Liver (tissue), 3 donors: ENCODE measurements around the gene ILF2.
A peak's percentile ranks its signal among the peaks of the same experiment; 100 is the strongest.

ENCODE experiments used
- SP1 ChIP-seq: IDR thresholded peaks from 2 replicates; pipeline ENCODE4 v1.6.1; 2018; ENCODE audit warnings: antibody characterized with exemption, mild to moderate bottlenecking
- TAF1 ChIP-seq: conservative IDR thresholded peaks from 2 replicates; pipeline ENCODE4 v1.6.1; 2016; ENCODE audit warnings: antibody characterized with exemption, mild to moderate bottlenecking
- YY1 ChIP-seq: IDR thresholded peaks from 2 replicates; pipeline ENCODE4 v1.6.1; 2016; ENCODE audit warnings: antibody characterized with exemption, mild to moderate bottlenecking
- TF ChIP-seq, protein P1 (sequence below): fragments of 150-350 bp; IDR thresholded peaks from 2 replicates; pipeline ENCODE4 v1.5.1; 2017; ENCODE audit warnings: improper control_type of control experiment, low read depth, low read length; ENCODE audit not compliant: missing input control
- donor health status: healthy.
- donor health status: healthy.

DNA sequence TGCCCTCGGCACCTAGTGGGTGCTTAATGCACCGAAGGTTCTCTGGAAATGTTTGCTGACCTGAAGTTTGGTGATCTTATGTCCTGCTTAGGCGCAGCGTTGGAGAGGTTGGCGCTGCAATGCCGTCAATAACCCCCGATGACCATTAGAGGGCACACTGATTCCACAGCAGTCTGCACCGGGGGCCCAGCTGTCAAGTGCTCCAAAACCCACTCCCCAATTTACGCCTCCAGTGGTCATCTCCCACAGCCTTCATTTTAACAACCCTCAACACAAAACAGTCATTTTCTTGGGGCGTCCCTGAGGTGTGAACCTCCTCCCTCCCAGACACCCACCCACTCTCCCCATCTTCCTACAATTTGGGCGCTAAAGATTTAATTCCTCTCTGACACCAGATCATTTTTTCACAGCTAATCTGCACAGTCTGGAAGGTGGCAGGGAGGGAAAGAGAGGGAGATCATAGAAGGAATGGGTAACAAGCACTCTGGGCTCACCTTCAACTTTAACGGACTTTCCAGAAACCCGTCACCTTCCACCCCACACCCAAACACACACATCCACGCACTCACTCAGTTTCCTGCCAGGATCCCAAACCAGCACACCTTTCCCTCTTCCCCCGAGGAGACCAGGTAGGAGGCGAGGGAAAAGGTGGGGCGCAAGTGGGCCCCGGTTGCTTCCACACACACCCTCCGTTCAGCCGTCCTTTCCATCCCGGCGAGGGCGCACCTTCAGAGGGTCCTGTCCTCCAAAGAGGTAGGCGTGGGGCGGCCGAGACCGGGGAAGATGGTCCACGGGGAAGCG, 7.1 kb upstream of the ILF2 start:
- TF ChIP-seq, protein P1, sequence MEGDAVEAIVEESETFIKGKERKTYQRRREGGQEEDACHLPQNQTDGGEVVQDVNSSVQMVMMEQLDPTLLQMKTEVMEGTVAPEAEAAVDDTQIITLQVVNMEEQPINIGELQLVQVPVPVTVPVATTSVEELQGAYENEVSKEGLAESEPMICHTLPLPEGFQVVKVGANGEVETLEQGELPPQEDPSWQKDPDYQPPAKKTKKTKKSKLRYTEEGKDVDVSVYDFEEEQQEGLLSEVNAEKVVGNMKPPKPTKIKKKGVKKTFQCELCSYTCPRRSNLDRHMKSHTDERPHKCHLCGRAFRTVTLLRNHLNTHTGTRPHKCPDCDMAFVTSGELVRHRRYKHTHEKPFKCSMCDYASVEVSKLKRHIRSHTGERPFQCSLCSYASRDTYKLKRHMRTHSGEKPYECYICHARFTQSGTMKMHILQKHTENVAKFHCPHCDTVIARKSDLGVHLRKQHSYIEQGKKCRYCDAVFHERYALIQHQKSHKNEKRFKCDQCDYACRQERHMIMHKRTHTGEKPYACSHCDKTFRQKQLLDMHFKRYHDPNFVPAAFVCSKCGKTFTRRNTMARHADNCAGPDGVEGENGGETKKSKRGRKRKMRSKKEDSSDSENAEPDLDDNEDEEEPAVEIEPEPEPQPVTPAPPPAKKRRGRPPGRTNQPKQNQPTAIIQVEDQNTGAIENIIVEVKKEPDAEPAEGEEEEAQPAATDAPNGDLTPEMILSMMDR = peak; percentile 88
- TF ChIP-seq TAF1 (no peak), YY1 (no peak), SP1 (no peak)
